ENCODE data around the gene TCP11.

TCP11 gene

DNA sequence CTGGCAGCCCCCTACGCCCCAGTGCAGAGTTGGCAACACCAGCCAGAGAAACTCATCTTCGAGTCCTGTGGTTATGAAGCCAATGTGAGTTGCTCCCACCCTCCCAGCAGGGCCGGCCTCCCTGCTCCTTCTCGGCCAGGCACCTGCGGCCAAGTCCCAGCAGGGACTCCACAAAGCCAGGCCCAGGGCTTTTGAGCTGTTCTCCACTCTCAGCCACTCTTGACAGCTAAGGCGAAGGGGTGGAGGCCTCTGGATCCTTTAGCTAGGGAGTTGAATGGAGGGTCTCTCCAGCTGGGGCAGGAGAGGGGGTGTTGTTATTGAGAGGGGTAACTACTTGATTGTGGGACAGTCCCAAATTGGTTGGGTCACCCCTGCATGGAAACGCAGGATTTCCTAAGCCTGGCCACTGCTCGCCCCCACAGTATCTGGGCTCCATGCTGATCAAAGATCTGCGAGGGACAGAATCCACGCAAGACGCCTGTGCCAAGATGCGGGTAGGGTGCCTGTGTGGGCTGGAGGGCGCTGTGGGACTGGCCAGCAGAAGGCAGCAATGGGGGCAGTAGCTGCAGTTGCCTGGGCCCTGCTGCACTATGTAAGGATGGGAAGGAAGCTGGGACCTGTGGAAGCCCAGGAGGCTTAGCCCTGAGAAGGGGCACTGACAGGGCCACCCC lies 58.3 kb downstream of the TCP11 start:
- H3K4me3 ChIP-seq (ENCODE audit: low read depth, low read length) = no peak overlapping the region
- TF ChIP-seq, protein P1, sequence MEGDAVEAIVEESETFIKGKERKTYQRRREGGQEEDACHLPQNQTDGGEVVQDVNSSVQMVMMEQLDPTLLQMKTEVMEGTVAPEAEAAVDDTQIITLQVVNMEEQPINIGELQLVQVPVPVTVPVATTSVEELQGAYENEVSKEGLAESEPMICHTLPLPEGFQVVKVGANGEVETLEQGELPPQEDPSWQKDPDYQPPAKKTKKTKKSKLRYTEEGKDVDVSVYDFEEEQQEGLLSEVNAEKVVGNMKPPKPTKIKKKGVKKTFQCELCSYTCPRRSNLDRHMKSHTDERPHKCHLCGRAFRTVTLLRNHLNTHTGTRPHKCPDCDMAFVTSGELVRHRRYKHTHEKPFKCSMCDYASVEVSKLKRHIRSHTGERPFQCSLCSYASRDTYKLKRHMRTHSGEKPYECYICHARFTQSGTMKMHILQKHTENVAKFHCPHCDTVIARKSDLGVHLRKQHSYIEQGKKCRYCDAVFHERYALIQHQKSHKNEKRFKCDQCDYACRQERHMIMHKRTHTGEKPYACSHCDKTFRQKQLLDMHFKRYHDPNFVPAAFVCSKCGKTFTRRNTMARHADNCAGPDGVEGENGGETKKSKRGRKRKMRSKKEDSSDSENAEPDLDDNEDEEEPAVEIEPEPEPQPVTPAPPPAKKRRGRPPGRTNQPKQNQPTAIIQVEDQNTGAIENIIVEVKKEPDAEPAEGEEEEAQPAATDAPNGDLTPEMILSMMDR (IDR thresholded peaks at IDR 0.05; ENCODE audit: control insufficient read depth, extremely low read depth, insufficient read depth) = no peak
- DNase-seq (ENCODE audit: low read depth) = no peak

DNA sequence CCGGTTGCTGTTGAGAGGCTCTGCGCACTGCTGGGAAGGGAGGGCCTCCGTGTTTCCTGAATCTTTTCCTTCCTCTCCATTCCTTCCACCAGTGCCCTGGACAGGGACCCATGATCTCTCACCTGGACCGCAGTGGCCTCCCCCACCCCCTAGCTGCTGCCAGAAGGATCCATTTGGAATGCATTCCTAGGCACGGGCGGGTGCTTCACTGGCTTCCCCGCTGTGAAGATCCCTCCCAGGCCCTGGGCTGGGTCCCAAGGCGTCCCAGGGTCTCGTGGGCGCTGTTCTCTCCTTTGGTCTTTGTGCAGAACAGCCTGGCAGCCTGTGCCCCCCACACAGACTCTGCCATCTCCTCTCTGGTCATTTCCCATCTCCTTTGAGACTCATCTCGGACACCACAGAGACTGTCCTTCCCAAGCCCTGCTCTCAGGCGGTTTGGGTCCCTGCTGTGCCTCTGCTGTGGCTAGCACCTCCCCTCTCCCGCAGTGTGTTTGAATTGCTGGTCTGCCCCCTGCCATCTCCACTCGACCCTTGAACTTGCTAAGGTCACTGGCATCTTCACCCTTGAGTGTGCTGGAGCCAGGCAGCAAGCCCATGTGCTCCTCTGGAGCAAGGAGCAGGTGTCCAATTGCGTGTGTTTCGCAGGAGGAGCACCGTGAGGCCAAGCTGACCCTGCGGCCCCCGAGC lies 59.0 kb downstream of the TCP11 start:
- TF ChIP-seq, protein P1 (IDR thresholded peaks at IDR 0.05; ENCODE audit: control insufficient read depth, extremely low read depth, insufficient read depth) = no peak
- no peak for DNase-seq (ENCODE audit: low read depth)
- no peak overlapping the region for H3K4me3 ChIP-seq (ENCODE audit: low read depth, low read length)

DNA sequence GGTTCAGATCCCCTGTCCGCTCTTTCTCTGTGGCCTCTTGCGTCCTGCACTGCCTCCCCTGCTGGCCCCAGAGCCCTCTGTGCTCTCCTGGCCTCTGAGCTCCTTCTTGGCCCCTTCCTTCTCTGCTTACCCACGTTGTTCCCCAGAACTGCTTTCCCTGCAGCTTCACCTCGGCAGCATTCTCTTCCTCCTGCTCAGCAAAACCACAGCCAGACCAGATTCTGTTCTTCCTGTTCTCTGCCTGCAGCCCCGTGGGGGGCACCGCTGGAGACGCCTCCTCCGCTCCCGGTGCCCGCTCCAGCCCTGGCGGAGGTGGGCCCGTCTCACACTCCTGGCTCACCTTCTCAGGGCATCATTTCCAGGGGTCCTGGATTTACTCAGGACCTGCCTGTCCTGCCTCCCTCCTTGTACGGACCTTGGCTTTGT lies 59.7 kb downstream of the TCP11 start:
- TF ChIP-seq, protein P1 (IDR thresholded peaks at IDR 0.05; ENCODE audit: control insufficient read depth, extremely low read depth, insufficient read depth) = no peak
- no peak for DNase-seq (ENCODE audit: low read depth)
- H3K4me3 ChIP-seq (ENCODE audit: low read depth, low read length) = no peak overlapping the region

DNA sequence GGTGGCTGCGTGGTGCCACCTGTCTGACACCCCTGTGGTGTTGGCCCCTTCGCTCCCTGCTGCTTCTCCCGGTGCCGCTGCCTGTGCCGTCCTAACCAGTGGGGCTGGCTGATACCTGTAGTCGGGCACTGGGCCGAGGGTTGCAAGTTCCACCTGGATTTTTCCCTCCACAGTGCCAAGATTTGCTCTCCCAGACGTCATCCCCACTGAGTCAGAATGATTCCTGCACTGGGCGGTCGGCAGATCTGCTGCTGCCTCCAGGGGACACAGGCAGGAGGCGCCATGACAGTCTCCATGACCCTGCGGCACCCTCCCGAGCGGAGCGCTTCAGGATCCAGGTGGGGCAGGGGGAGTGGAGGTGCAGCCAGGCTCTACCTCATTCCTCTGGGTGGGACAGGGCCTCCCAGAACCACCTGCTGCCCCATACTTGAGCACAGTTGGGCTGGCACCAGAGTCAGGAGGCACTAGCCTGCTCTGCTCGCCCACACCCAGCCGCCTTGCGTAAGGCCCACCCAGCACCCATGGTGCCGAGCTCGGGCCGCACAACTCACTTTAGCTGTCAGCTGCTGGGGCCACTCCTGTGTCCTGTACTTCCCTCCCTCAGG lies 60.2 kb downstream of the TCP11 start:
- H3K4me3 ChIP-seq (ENCODE audit: low read depth, low read length) = no peak overlapping the region
- TF ChIP-seq, protein P1 (IDR thresholded peaks at IDR 0.05; ENCODE audit: control insufficient read depth, extremely low read depth, insufficient read depth) = no peak
- no peak for DNase-seq (ENCODE audit: low read depth)

DNA sequence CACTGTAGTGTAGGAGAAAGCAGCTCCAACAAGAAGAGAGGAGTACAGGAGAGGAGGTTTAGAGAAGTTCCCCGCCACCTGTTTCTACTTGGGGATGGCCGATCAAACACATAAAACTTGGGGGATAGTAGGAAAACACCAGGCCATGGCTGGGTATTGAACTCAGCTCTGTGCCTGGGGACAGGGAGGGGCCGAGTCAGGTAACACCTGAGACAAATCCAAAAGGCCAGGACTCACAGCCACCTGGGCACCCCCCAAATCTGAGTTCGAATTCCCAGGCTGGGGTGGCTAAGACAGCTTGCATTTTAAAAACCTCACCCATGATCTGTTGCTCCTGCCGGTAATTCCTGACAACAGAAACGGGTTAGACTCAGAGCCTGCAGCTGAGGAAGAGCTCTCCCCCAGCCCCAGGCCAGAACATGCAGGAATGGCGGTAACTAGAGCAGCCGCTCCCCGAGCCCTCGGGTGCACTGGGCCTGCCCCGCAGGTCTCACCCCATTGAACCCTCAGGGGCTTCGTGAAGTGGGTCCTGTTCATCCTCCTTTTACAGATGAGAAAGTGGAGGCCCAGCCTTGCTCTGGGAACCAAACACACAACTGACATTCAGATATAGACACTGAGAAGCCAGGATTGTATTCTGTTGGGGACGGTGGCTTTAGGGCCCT lies 61.0 kb downstream of the TCP11 start:
- H3K4me3 ChIP-seq (ENCODE audit: low read depth, low read length) = no peak overlapping the region
- no peak for DNase-seq (ENCODE audit: low read depth)
- TF ChIP-seq, protein P1 (IDR thresholded peaks at IDR 0.05; ENCODE audit: control insufficient read depth, extremely low read depth, insufficient read depth) = no peak

DNA sequence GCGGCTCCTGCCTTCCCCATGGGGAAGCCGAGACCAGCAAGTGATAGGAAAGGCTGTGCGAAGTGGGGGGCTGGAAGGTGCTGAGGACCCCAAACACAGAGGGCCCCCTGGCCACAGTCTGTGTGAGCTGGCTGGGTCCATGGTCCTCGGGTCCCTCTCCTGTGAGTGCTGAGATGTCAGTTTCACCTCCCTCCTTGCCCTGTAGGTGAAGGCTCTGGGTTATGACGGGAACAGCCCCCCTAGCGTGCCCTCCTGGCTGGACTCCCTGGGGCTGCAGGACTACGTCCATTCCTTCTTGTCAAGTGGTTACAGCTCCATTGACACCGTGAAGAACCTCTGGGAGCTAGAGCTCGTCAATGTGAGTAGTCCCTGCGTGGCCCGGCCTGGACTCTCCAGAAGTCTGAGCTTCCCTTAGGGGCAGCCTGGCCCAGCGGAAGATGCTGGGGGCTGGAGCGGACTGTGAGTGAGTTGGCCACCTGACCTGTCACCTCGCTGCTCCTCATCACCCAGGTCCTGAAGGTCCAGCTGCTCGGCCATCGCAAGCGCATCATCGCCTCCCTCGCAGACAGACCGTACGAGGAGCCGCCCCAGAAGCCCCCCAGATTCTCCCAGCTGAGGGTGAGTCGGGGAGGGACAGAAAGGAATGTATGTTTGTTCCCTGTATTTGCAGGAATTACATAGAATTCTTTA lies 61.7 kb downstream of the TCP11 start:
- TF ChIP-seq, protein P1 (IDR thresholded peaks at IDR 0.05; ENCODE audit: control insufficient read depth, extremely low read depth, insufficient read depth) = no peak

More for the DNA sequence above, 61.7 kb downstream of the TCP11 start:
- no peak for DNase-seq (ENCODE audit: low read depth)
- no peak overlapping the region for H3K4me3 ChIP-seq (ENCODE audit: low read depth, low read length)

Measured in LNCaP clone FGC (cell line).